Stimulated activated CD4-positive, alpha-beta T cell treated with anti-CD3 and anti-CD28 coated beads, Interleukin-4, amount 100 ng/mL, for 4 hours (primary cell): ENCODE data around the gene TESK1.
A peak's percentile ranks its signal among the peaks of the same experiment; 100 is the strongest.
"Not testable (repeated sequence)": the region's sequence is repeated elsewhere in the genome, so short reads cannot be mapped to it uniquely, and the experiment has no call there.

Experiments used
- DNase-seq, 2 experiments: peaks; one replicate each; pipeline ENCODE4 v3.0.0-alpha.2; 2020

Gene TESK1

DNA sequence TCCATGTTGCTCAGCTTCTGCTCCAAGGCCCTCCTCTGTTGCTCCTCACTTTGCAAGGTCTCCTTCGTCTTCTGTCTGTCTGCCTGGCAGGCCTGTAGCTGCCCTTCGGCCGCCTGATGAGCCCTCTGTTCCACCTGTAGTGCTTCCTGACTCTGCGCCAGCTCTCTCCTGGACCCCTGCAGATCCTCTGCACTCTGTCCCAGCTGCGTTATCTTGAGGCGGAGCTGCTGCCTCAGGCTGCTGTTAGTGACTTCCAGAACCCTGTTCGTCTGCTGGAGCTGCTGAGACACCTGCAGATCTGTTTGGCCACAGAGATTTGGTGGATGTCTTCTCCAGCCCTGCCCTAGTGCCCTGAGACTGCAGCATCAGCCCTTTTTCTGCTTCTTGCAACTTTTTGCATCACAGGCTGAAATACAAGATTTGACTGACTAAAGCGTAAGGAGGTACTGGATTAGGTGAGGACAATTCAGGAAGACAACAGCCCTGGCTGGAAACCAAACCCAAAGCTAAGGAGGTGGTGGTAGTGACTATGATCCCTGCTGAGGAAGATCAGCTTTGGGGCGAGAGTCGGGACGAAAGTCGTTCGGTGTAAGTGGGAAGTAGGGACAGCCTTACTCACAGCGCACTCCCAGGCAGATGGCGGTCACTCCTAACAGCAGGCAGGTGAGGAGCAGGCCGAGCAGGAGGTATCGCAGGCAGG lies 11.1 kb downstream of the TESK1 start:
- DNase-seq: no peak

DNA sequence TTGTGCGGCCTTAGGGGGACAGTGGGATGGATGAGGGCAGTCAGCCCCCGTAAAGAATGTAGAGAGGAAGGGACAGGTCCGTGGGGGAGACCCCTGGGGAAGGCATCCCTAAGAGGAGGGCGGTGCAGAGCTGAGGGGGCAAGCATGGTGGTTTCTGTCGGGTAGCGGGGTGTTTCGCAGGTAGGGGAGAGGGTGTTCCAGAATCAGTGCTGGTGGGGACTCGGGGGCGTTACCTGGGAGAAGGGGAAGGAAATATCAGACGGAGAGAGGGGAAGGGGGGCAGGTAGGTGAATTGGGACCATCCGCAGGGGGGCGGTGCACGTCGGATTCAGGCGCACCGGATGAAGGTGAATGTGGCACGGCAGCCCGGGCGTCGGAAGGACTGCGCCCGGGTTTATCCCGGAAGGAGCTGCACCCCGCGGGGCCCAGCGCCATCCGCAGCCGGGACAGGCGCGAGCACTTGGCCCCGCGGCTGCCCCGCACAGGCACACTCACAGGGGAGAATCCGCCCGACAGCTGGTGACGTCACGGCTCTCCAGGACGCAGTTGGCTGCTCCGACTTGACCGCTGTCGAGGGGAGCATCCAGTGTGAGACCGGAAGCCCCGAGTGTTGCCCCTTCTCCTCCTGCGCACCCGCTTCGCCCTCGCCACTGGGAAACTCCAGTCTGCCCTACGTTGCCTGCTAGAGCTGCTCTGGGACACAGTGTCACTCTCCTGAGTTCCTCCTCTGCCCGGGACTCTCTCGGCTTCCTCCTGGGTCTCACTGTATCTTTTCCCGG lies 11.8 kb downstream of the TESK1 start:
- peak; percentile 51 to 56 for DNase-seq

- no peak for DNase-seq
These were observed 12.5 kb downstream of the TESK1 start for GRCh38 chr9:35617548-35617947.

- DNase-seq: no peak
These were observed 13.3 kb downstream of the TESK1 start, which contains the start of gene CD72 for GRCh38 chr9:35618325-35618727. CD72 (minus strand) TSS chr9:35618413; CDS start chr9:35618303, 110 bp downstream.

DNA sequence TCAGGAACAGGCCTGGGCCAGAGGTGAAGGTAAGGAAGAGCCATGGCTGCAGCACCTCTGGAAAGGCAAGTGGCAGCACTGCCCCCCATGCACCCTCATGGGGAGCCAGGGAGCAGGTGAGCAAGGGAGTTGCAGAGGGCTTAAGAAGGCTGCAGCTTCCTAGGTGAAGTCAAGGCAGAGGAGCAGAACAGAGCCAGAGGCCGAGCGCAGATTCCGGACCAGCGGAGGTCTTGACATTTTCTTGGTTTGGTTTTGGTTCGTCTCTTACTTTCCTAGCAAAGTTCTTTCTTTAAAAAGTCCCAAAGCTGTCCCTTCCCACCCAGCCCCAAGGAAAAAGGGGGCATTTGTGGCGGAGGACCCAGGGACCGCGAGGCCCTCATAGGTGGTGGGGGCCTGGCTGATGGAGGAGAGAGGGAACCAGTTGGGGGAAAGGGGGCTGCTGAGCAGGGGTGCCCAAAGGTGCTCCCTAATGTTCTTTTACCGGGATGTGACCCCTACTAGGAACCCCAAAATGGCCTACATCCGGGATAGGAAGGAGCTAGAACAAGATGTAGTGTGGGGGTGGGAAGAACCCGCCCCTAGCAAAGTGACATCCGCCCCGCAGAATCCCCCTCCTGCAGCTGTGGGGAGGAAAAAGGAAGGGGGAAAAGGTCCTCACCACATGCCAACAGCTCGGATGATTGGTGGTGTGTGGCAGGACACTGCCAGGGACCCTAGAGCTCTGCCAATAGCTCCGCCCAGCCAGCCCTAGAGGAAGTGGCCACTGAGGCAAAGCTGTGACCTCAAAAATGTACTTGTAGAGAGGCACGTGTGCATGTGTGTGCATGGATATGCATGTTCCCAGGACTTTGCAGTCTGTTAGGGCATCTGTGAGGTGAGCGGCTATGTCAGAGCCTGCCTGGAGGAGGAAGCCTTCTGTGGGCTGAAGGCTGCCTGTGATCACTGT lies 14.1 kb downstream of the TESK1 start:
- peak in 1 of 2 experiments; percentile 24 for DNase-seq

GRCh38 chr9:35619800-35620158 lies 14.7 kb downstream of the TESK1 start:
- peak in 1 of 2 experiments; percentile 23 for DNase-seq

- no peak for DNase-seq
These were observed 22.5 kb downstream of the TESK1 start for GRCh38 chr9:35627575-35627974.

GRCh38 chr9:35628389-35628991 lies 23.4 kb downstream of the TESK1 start:
- no peak for DNase-seq

DNA sequence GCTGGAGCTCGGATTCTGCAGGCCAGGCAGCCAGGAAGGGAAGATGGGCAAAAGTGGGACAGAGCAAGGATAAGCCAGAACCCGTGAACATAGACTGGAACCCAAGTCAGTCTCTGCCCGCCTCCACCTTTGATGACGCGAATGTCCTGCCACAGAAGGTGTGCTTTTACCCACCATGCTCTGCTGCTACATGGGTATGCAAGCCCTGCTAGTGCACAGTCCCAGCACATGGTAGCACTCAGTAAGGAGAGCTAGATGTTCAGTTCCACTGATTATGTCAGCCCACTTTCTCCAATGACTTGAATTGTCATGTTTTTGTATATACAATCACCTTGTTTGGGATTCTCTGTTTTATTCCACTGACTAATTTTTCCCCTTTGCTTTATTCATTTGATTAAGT lies 24.5 kb downstream of the TESK1 start:
- no peak for DNase-seq

- no peak for DNase-seq
These were observed 30.7 kb downstream of the TESK1 start for GRCh38 chr9:35635730-35636129.

GRCh38 chr9:35636135-35636876 lies 31.2 kb downstream of the TESK1 start:
- no peak for DNase-seq

DNA sequence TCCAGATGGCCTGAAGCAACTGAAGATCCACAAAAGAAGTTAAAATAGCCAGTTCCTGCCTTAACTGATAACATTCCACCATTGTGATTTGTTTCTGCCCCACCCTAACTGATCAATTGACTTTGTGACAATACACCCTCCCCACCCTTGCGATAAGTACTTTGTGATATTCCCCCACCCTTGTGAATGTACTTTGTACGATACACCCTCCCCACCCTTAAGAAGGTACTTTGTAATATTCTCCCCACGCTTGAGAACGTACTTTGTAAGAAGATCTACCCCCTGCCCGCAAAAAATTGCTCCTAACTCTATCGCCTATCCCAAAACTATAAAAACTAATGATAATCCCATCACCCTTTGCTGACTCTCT lies 31.8 kb downstream of the TESK1 start:
- not testable (repeated sequence) for DNase-seq

DNA sequence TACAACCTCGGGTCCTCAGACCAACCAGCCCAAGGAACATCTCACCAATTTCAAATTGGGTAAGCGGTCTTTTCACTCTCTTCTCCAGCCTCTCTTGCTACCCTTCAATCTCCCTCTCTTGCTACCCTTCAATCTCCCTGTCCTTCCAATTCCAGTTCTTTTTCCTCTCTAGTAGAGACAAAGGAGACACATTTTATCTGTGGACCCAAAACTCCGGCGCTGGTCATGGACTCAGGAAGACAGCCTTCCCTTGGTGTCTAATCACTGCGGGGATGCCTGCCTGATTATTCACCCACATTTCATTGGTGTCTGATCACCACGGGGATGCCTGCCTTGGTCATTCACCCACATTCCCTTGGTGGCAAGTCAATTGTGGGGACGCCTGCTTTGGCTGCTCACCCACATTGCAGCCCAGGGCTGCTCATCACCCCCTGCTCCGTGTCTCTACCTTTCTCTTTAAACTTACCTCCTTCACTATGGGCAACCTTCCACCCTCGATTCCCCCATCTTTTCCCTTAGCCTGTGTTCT lies 32.4 kb downstream of the TESK1 start:
- DNase-seq: not testable (repeated sequence)

DNA sequence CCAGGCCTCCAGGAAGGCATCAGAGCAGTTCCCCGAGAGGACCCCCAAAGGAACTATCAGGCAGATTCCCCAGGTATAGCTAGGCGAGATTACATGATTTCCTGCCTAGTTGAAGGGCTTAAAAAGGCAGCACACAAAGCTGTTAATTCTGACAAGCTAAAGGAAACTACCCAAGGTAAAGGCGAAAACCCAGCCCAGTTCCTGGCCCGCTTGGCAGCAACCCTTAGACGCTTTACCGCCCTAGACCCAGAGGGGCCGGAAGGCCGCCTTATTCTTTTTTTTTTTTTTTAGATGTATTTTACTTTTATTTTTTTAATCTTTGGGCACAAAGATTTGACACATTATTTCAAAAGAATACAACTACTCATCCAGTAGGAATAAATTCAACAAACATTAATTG lies 33.7 kb downstream of the TESK1 start:
- DNase-seq: not testable (repeated sequence)

- DNase-seq: not testable (repeated sequence)
These were observed 34.2 kb downstream of the TESK1 start for GRCh38 chr9:35639225-35639624.

GRCh38 chr9:35639631-35640030 lies 34.6 kb downstream of the TESK1 start:
- no peak for DNase-seq

GRCh38 chr9:35640431-35640830 lies 35.4 kb downstream of the TESK1 start:
- not testable (repeated sequence) for DNase-seq

DNA sequence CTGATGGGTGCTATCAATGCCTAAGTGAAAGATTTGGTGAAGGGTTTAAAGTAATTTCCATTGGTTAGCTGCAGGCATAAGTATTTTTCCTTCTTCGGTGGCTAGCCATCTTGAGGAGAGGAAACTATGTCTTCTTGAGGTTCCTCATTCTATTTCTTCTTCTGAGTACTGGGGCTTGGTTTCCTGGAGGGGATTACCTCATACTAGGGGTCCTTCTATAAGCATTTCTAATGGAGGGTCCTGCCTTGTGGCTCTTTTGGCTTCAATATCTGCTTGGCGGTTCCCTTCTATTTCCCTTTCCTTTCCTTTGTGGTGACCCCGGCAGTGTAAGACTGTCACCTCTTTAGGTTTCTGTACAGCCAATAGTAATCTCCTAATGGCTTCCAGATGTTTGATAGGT lies 36.4 kb downstream of the TESK1 start:
- DNase-seq: not testable (repeated sequence)

DNA sequence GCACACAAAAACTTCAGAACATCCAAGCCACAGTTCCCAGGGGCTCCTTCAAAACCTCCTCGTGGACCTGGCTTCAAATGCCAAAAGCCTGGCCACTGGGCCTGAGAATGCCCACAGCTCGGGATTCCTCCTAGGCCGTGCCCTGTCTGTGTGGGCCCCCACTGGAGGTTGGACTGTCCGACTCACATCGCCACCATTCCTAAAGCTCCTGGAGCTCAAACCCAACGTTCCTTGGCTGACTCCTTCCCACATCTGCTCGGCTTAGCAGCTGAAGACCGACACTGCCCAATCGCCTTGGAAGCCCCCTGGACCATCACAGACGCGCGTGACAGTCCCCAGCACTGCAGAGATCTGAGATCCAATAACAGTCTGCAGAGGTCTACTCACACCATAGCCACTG lies 38.0 kb downstream of the TESK1 start:
- DNase-seq: no peak

GRCh38 chr9:35645736-35646135 lies 40.7 kb downstream of the TESK1 start:
- not testable (repeated sequence) for DNase-seq

GRCh38 chr9:35646153-35646532 lies 41.1 kb downstream of the TESK1 start:
- no peak for DNase-seq
